ENCODE measurements around the gene CPE.

Gene CPE

DNA sequence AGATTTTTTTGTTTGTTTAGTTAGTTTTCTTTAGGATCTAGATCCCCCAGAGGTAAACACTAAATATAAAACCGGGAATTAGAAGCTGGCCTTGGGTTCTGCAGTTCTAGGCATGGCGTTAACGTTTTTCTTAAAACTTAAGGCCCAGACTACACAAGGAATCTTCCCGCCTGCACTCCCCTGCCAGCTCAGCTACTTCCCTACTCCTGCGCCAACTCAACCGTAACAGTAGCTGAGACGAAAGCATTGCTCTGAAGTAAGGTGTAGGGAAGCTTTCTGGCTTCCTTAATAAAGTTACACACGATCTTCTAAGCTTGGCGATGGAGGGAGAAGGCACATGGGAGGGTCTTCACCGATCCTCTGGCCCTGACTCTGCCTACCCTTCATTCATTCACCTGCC, 37.1 kb downstream of the CPE start:
- H3K4me3 ChIP-seq (ENCODE audit: low read length): no peak overlapping the region
- no peak overlapping the region for H3K9ac ChIP-seq (ENCODE audit: low read depth, low read length)
- H3K9me3 ChIP-seq (ENCODE audit: insufficient read depth, low read depth, low read length): no peaks in the 10 kb centered on the region
- no peaks in the 10 kb centered on the region for H3K27me3 ChIP-seq (ENCODE audit: insufficient read depth, low read length)
- no peaks in the 10 kb centered on the region for H3K36me3 ChIP-seq (ENCODE audit: insufficient read depth, low read depth, low read length)
- H3K27ac ChIP-seq (ENCODE audit: low read length): no peak overlapping the region
- no peaks in the 10 kb centered on the region for H3K4me1 ChIP-seq (ENCODE audit: insufficient read depth, low read length)

GRCh38 chr4:165418073-165418472, 39.3 kb downstream of the CPE start:
- H3K9me3 ChIP-seq (ENCODE audit: insufficient read depth, low read depth, low read length): no peaks in the 10 kb centered on the region
- no peaks in the 10 kb centered on the region; the same call in 1 of the 2 replicates for H3K4me1 ChIP-seq (ENCODE audit: insufficient read depth, low read length)
- H3K4me3 ChIP-seq (ENCODE audit: low read length): no peak overlapping the region
- H3K27ac ChIP-seq (ENCODE audit: low read length): no peak overlapping the region
- H3K27me3 ChIP-seq (ENCODE audit: insufficient read depth, low read length): no peaks in the 10 kb centered on the region
- H3K9ac ChIP-seq (ENCODE audit: low read depth, low read length): no peak overlapping the region
- no peaks in the 10 kb centered on the region for H3K36me3 ChIP-seq (ENCODE audit: insufficient read depth, low read depth, low read length)

DNA sequence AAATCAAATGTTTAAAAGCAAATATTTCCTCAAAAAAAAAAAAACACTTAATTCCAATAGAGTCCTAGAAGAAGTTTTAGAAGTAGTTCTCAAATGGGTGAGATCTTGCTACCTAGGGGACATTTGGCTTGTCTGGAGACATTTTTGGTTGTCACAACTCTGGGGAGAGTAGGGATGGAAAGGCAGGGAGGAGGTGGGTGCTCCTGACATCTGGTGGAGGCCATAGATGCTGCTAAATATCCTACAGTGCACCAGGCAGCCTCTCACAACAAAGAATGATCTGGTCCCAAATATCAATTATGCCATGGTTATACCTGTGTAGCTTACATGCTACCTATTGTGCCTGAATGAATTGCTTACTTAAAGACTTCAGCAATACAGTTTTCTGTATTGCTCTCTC, 46.8 kb downstream of the CPE start:
- H3K4me1 ChIP-seq (ENCODE audit: insufficient read depth, low read length): no peaks in the 10 kb centered on the region; the same call in 1 of the 2 replicates
- no peak overlapping the region for H3K4me3 ChIP-seq (ENCODE audit: low read length)
- H3K27me3 ChIP-seq (ENCODE audit: insufficient read depth, low read length): no peaks in the 10 kb centered on the region
- no peaks in the 10 kb centered on the region for H3K36me3 ChIP-seq (ENCODE audit: insufficient read depth, low read depth, low read length)
- peaks cover 6% of the 10 kb centered on the region for H3K9me3 ChIP-seq (ENCODE audit: insufficient read depth, low read depth, low read length)
- H3K27ac ChIP-seq (ENCODE audit: low read length): no peak overlapping the region
- H3K9ac ChIP-seq (ENCODE audit: low read depth, low read length): no peak overlapping the region

DNA sequence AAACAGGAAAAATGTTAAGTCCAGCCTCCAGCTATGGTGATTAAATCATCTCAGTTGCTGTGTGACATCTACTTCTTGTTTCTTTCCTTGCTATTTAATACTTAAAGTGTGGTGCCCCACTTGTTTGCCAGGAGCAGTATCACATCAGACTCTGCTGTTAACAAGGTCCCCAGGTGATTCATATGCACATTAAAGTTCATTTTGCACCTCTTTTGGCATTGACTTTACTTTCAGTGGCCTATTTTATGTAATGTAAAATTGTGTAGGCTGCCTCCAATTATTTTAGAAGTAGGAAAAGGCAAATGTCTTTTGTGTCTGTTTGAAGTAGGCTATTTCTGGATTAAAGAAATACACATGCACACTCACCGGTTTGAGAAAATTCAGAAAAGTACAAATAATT, 47.5 kb downstream of the CPE start:
- H3K9ac ChIP-seq (ENCODE audit: low read depth, low read length): no peak overlapping the region
- no peak overlapping the region for H3K4me3 ChIP-seq (ENCODE audit: low read length)
- H3K36me3 ChIP-seq (ENCODE audit: insufficient read depth, low read depth, low read length): no peaks in the 10 kb centered on the region
- H3K27ac ChIP-seq (ENCODE audit: low read length): no peak overlapping the region
- peaks cover 6% of the 10 kb centered on the region for H3K9me3 ChIP-seq (ENCODE audit: insufficient read depth, low read depth, low read length)
- no peaks in the 10 kb centered on the region; the same call in 1 of the 2 replicates for H3K4me1 ChIP-seq (ENCODE audit: insufficient read depth, low read length)
- H3K27me3 ChIP-seq (ENCODE audit: insufficient read depth, low read length): no peaks in the 10 kb centered on the region

DNA sequence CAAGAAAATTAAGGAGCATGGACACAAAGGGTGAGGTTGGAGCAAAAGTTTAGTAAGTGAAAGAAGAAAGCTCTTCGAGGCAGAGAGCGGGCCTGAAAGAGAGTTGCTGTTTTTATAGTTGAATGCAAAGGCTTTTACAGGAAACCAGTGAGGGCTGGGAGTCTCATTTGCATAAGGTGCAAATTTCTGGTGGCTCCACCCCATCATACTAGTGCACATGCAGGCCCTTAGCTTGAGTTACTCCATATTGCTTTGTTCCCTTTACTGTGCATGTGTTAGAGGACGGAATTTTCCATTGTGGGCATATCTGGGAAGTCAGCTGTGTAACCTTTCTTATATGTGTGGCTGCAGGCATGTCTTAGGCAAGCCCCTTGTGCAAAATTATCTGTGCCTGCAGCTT, 48.0 kb downstream of the CPE start:
- peaks cover 6% of the 10 kb centered on the region for H3K9me3 ChIP-seq (ENCODE audit: insufficient read depth, low read depth, low read length)
- H3K9ac ChIP-seq (ENCODE audit: low read depth, low read length): no peak overlapping the region
- H3K27ac ChIP-seq (ENCODE audit: low read length): no peak overlapping the region
- no peaks in the 10 kb centered on the region for H3K27me3 ChIP-seq (ENCODE audit: insufficient read depth, low read length)
- H3K4me1 ChIP-seq (ENCODE audit: insufficient read depth, low read length): no peaks in the 10 kb centered on the region
- no peak overlapping the region for H3K4me3 ChIP-seq (ENCODE audit: low read length)
- no peaks in the 10 kb centered on the region for H3K36me3 ChIP-seq (ENCODE audit: insufficient read depth, low read depth, low read length)

DNA sequence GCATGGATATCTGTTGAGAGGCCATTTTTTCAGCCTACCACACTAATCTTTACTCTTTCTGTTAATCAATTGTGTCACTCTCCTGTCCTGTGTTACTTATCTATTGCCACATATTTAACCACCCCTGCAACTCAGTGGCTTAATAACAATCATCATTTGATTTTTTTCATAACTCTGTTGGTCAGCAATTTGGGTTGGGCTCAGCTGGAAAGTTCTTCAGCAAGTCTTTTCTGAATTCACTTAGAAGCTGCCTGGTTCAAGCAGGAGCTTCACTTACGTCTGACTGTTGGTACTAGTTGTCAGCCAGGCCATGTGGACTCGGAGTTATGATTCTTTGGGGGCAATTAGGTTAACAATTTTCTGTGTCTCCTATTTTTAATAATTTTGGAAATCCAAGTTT, 50.1 kb downstream of the CPE start:
- H3K27ac ChIP-seq (ENCODE audit: low read length): no peak overlapping the region
- no peak overlapping the region for H3K4me3 ChIP-seq (ENCODE audit: low read length)
- no peaks in the 10 kb centered on the region; the same call in 1 of the 2 replicates for H3K4me1 ChIP-seq (ENCODE audit: insufficient read depth, low read length)
- no peaks in the 10 kb centered on the region for H3K36me3 ChIP-seq (ENCODE audit: insufficient read depth, low read depth, low read length)
- peaks cover 6% of the 10 kb centered on the region for H3K9me3 ChIP-seq (ENCODE audit: insufficient read depth, low read depth, low read length)
- no peak overlapping the region for H3K9ac ChIP-seq (ENCODE audit: low read depth, low read length)
- H3K27me3 ChIP-seq (ENCODE audit: insufficient read depth, low read length): no peaks in the 10 kb centered on the region

GRCh38 chr4:165433529-165433928, 54.7 kb downstream of the CPE start:
- Histone ChIP-seq H3K4me3 (ENCODE audit: low read length) (no peak overlapping the region), H3K4me1 (ENCODE audit: insufficient read depth, low read length) (no peaks in the 10 kb centered on the region; the same call in 1 of the 2 replicates), H3K27ac (ENCODE audit: low read length) (no peak overlapping the region), H3K9me3 (ENCODE audit: insufficient read depth, low read depth, low read length) (no peaks in the 10 kb centered on the region), H3K27me3 (ENCODE audit: insufficient read depth, low read length) (no peaks in the 10 kb centered on the region), H3K9ac (ENCODE audit: low read depth, low read length) (no peak overlapping the region), H3K36me3 (ENCODE audit: insufficient read depth, low read depth, low read length) (no peaks in the 10 kb centered on the region)

GRCh38 chr4:165437691-165438090, 58.9 kb downstream of the CPE start:
- Histone ChIP-seq H3K27ac (ENCODE audit: low read length) (no peak overlapping the region), H3K9me3 (ENCODE audit: insufficient read depth, low read depth, low read length) (no peaks in the 10 kb centered on the region), H3K4me1 (ENCODE audit: insufficient read depth, low read length) (peaks cover 10% of the 10 kb centered on the region), H3K27me3 (ENCODE audit: insufficient read depth, low read length) (no peaks in the 10 kb centered on the region), H3K9ac (ENCODE audit: low read depth, low read length) (no peak overlapping the region), H3K36me3 (ENCODE audit: insufficient read depth, low read depth, low read length) (no peaks in the 10 kb centered on the region), H3K4me3 (ENCODE audit: low read length) (no peak overlapping the region)

DNA sequence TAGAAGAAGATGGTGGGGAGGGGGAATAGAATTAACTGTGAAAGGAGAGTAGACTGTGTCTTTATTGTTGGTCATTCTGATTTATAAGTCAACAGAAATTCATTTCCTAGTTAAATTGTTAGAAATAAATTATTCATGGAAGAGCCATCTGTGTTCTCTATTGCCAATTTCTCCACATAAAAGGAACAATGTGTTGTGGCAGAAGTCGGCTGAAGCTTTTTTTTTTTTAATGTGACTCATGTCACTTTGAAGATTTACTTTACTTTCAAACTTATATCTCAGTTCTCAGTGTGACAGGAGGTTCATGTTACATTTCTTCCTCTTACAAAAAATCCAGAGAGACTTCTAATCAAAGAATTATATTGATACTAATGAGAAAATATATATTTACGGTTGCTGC, 60.5 kb downstream of the CPE start:
- Histone ChIP-seq H3K27ac (ENCODE audit: low read length) (no peak overlapping the region), H3K36me3 (ENCODE audit: insufficient read depth, low read depth, low read length) (no peaks in the 10 kb centered on the region), H3K9ac (ENCODE audit: low read depth, low read length) (no peak overlapping the region), H3K9me3 (ENCODE audit: insufficient read depth, low read depth, low read length) (no peaks in the 10 kb centered on the region), H3K4me3 (ENCODE audit: low read length) (no peak overlapping the region), H3K4me1 (ENCODE audit: insufficient read depth, low read length) (peaks cover 10% of the 10 kb centered on the region), H3K27me3 (ENCODE audit: insufficient read depth, low read length) (no peaks in the 10 kb centered on the region)

GRCh38 chr4:165439981-165440380, 61.2 kb downstream of the CPE start:
- no peaks in the 10 kb centered on the region for H3K36me3 ChIP-seq (ENCODE audit: insufficient read depth, low read depth, low read length)
- H3K27ac ChIP-seq (ENCODE audit: low read length): no peak overlapping the region
- no peaks in the 10 kb centered on the region for H3K27me3 ChIP-seq (ENCODE audit: insufficient read depth, low read length)
- H3K9me3 ChIP-seq (ENCODE audit: insufficient read depth, low read depth, low read length): no peaks in the 10 kb centered on the region
- H3K4me1 ChIP-seq (ENCODE audit: insufficient read depth, low read length): peaks cover 10% of the 10 kb centered on the region
- no peak overlapping the region for H3K4me3 ChIP-seq (ENCODE audit: low read length)
- H3K9ac ChIP-seq (ENCODE audit: low read depth, low read length): no peak overlapping the region

- H3K4me3 ChIP-seq (ENCODE audit: low read length): no peak overlapping the region
- no peaks in the 10 kb centered on the region for H3K27me3 ChIP-seq (ENCODE audit: insufficient read depth, low read length)
- H3K36me3 ChIP-seq (ENCODE audit: insufficient read depth, low read depth, low read length): no peaks in the 10 kb centered on the region
- peaks cover 10% of the 10 kb centered on the region for H3K4me1 ChIP-seq (ENCODE audit: insufficient read depth, low read length)
- no peak overlapping the region for H3K27ac ChIP-seq (ENCODE audit: low read length)
- no peak overlapping the region for H3K9ac ChIP-seq (ENCODE audit: low read depth, low read length)
- no peaks in the 10 kb centered on the region for H3K9me3 ChIP-seq (ENCODE audit: insufficient read depth, low read depth, low read length)
Observed at GRCh38 chr4:165440415-165441158, 61.8 kb downstream of the CPE start.

- Histone ChIP-seq H3K27ac (ENCODE audit: low read length) (no peak overlapping the region), H3K36me3 (ENCODE audit: insufficient read depth, low read depth, low read length) (no peaks in the 10 kb centered on the region), H3K4me3 (ENCODE audit: low read length) (no peak overlapping the region), H3K9me3 (ENCODE audit: insufficient read depth, low read depth, low read length) (no peaks in the 10 kb centered on the region), H3K9ac (ENCODE audit: low read depth, low read length) (no peak overlapping the region), H3K4me1 (ENCODE audit: insufficient read depth, low read length) (peaks cover 10% of the 10 kb centered on the region), H3K27me3 (ENCODE audit: insufficient read depth, low read length) (no peaks in the 10 kb centered on the region)
Observed at GRCh38 chr4:165443276-165443675, 64.5 kb downstream of the CPE start.

Data from iPS-20b (cell line).